CD4-positive, alpha-beta memory T cell (primary cell): ENCODE data around the gene CLN6. TPM values are rescaled to one million over a fixed set of nuclear protein-coding genes. Genes with fewer than 3 reads are reported as not detected.

ENCODE experiments used
- polyA plus RNA-seq, 2 donors: library from polyadenylated mRNA; unstranded; fragments of 300-500 nt; fragmentation: Illumina TruSeq; gene quantifications; one replicate each; pipeline ENCODE4 v1.2.3, GENCODE V29; 2021
- total RNA-seq, 2 experiments: library from RNA; stranded (reverse); gene quantifications; one replicate each; pipeline ENCODE4 v1.2.3, GENCODE V29; 2021

Gene CLN6
- total and polyA plus RNA-seq, 4 experiments from 2014 or later: 2.2 to 15.6 (median 8.5) TPM

Other genes starting within 250 kb of the CLN6 start
- 10 to 100 TPM; 86.0 to 86.2 TPM for gene PIAS1, start 175.4 kb downstream of the CLN6 start, total RNA-seq
- gene PIAS1, start 175.4 kb downstream of the CLN6 start, polyA plus RNA-seq: 100 to 1,000 TPM; 111 to 149 TPM
- gene CALML4, start 24.4 kb downstream of the CLN6 start, total RNA-seq: 1 to 10 TPM; 3.8 to 5.1 TPM
- under 1 TPM; 0.79 to 0.84 TPM for gene CALML4, start 24.4 kb downstream of the CLN6 start, polyA plus RNA-seq
- 10 to 100 TPM; 48.3 to 49.1 TPM for gene FEM1B, start 48.0 kb upstream of the CLN6 start, total RNA-seq
- 10 to 100 TPM; 19.0 to 28.8 TPM for gene FEM1B, start 48.0 kb upstream of the CLN6 start, polyA plus RNA-seq
- not detected for gene ITGA11, start 202.4 kb upstream of the CLN6 start, total RNA-seq
- gene ITGA11, start 202.4 kb upstream of the CLN6 start, polyA plus RNA-seq: not detected